Keratinocyte (primary cell): Measurements from ENCODE around the gene ZNF860. TPM values are rescaled to one million over a fixed set of nuclear protein-coding genes. Genes with fewer than 3 reads are reported as not detected.

Source experiments
- DNase-seq: peaks from one replicate; pipeline ENCODE4 v3.0.0-alpha.2; 2011; ENCODE audit warnings: low read depth, missing footprints, low spot score
- FAIRE-seq: peaks from 2 replicates; lab custom pipeline; 2011; peaks lifted over from hg19 to GRCh38; lab: Jason Lieb, UNC
- H2AFZ ChIP-seq: 2 replicates; pipeline ENCODE4 v1.6.0; 2012; ENCODE audit warnings: low read length, control low read depth, inconsistent platforms; ENCODE audit not compliant: control insufficient read depth
- H3K27ac ChIP-seq: 2 replicates; pipeline ENCODE4 v1.5.1; 2011; ENCODE audit warnings: low read length; ENCODE audit not compliant: control insufficient read depth, insufficient read depth
- H3K27me3 ChIP-seq: 3 replicates; pipeline ENCODE4 v1.6.0; 2011; ENCODE audit warnings: low read length; ENCODE audit not compliant: control insufficient read depth, insufficient read depth; ENCODE audit errors: extremely low read depth
- H3K36me3 ChIP-seq, 2 experiments: 2 replicates in 1 of 2; 3 replicates in 1 of 2; pipeline ENCODE4 v1.5.1; 2011; ENCODE audit warnings: low read length in 2 of 2, mild to moderate bottlenecking in 1 of 2; ENCODE audit not compliant: control insufficient read depth in 2 of 2, insufficient read depth in 2 of 2; ENCODE audit errors: extremely low read depth in 1 of 2
- H3K4me1 ChIP-seq: 3 replicates; pipeline ENCODE4 v1.5.1; 2011; ENCODE audit warnings: low read length; ENCODE audit not compliant: control insufficient read depth, insufficient read depth; ENCODE audit errors: extremely low read depth
- H3K4me2 ChIP-seq: 3 replicates; pipeline ENCODE4 v1.6.0; 2011; ENCODE audit warnings: low read depth, low read length; ENCODE audit not compliant: control insufficient read depth, insufficient read depth; ENCODE audit errors: extremely low read depth
- H3K4me3 ChIP-seq, 3 experiments: fragments of 200-600 bp in 1 of 3; sonication (generic) in 1 of 3; 2 replicates in 2 of 3; 3 replicates in 1 of 3; pipeline ENCODE4 v1.5.1; 2011 to 2016; ENCODE audit warnings: low read length in 3 of 3, mild to moderate bottlenecking in 3 of 3, control low read depth in 2 of 3, inconsistent platforms in 1 of 3, low read depth in 1 of 3, mixed read lengths in 1 of 3, mixed run types in 1 of 3, moderate library complexity in 1 of 3; ENCODE audit not compliant: control insufficient read depth in 2 of 3, insufficient read depth in 2 of 3; ENCODE audit errors: extremely low read depth in 1 of 3
- H3K79me2 ChIP-seq: 2 replicates; pipeline ENCODE4 v1.6.0; 2012; ENCODE audit warnings: low read length; ENCODE audit not compliant: control insufficient read depth, insufficient read depth
- H3K9ac ChIP-seq: 3 replicates; pipeline ENCODE4 v1.6.0; 2011; ENCODE audit warnings: low read length; ENCODE audit not compliant: control insufficient read depth, insufficient read depth; ENCODE audit errors: extremely low read depth
- H3K9me1 ChIP-seq: 3 replicates; pipeline ENCODE4 v1.6.0; 2011; ENCODE audit warnings: low read length; ENCODE audit not compliant: control insufficient read depth, insufficient read depth; ENCODE audit errors: extremely low read depth
- H3K9me3 ChIP-seq: 2 replicates; pipeline ENCODE4 v1.5.1; 2012; ENCODE audit warnings: low read depth, low read length; ENCODE audit not compliant: control insufficient read depth
- H4K20me1 ChIP-seq: 3 replicates; pipeline ENCODE4 v1.6.0; 2011; ENCODE audit warnings: low read length; ENCODE audit not compliant: control insufficient read depth, insufficient read depth; ENCODE audit errors: extremely low read depth
- EZH2 ChIP-seq: IDR thresholded peaks from one replicate; pipeline ENCODE4 v1.6.1; 2012; ENCODE audit warnings: inconsistent platforms, mild to moderate bottlenecking, low read length, moderate library complexity
- dilution Hi-C: fragments of 300-500 bp; cut with MboI; formaldehyde crosslinking; loops from one replicate; pipeline ENCODE4 v1.7.0; 2020; ENCODE audit warnings: low sequenced_read_pairs; ENCODE audit not compliant: extremely low pct_ligation_motif_present
- polyA plus RNA-seq, 5 experiments: library from polyadenylated mRNA; depleted of rRNA in 3 of 5; stranded (reverse) in 3 of 5; stranded (forward) in 1 of 5; unstranded in 1 of 5; fragments of >200 nt; gene quantifications; 1 replicate in 1 of 5; 2 replicates in 3 of 5; 3 replicates in 1 of 5; pipeline versions ENCODE4 v1.2.1 to v1.2.3, GENCODE V29; 2011 to 2012; ENCODE audit warnings: missing spikeins in 2 of 5, low read depth in 1 of 5, low replicate concordance in 1 of 5
- TF ChIP-seq, protein P1 (sequence below), 3 experiments: IDR thresholded peaks in 1 of 3; conservative IDR thresholded peaks in 1 of 3; optimal IDR thresholded peaks in 1 of 3; 2 replicates in 2 of 3; 3 replicates in 1 of 3; pipeline versions ENCODE3 to v1.5.1; 2011; ENCODE audit warnings: low read length in 3 of 3, mild to moderate bottlenecking in 3 of 3, moderate library complexity in 2 of 3, control low read depth in 1 of 3, inconsistent platforms in 1 of 3; ENCODE audit not compliant: insufficient read depth in 2 of 3; ENCODE audit errors: extremely low read depth in 1 of 3

ZNF860 gene
- polyA plus RNA-seq, 1 donor (not counting 4 experiments of a cell fraction or from before 2014, with no cell fraction given), result 10.3 TPM

DNA sequence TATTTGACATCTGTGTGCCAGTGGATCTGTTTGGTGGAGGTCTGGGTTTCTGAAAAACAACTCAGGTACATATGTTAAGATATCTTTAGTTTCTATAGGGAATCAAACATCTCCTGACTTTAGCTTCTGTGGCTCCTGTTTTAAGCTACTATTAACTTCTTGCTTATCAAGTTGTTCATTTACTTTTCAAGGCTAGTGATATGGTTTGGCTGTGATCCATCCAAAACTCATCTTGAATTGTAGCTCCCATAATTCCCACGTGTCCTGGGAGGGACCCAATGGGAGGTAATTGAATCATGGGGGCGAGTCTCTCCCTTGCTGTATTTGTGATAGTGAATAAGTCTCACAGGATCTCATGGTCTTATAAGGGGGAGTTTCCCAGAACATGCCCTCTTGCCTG lies 41.4 kb downstream of the ZNF860 start:
- Histone ChIP-seq H3K79me2 (no peaks in the 10 kb centered on the region), H3K27me3 (no peaks in the 10 kb centered on the region), H3K4me1 (no peaks in the 10 kb centered on the region), H3K36me3 (no peaks in the 10 kb centered on the region), H4K20me1 (no peaks in the 10 kb centered on the region), H3K4me2 (no peak overlapping the region), H3K9ac (no peak overlapping the region), H3K9me3 (no peaks in the 10 kb centered on the region), H2AFZ (no peak overlapping the region), H3K4me3 (no peak overlapping the region), H3K9me1 (no peaks in the 10 kb centered on the region), H3K27ac (no peak overlapping the region)
- DNase-seq (no peak), FAIRE-seq (no peak)
- no peak for TF ChIP-seq EZH2
- TF ChIP-seq, protein P1, sequence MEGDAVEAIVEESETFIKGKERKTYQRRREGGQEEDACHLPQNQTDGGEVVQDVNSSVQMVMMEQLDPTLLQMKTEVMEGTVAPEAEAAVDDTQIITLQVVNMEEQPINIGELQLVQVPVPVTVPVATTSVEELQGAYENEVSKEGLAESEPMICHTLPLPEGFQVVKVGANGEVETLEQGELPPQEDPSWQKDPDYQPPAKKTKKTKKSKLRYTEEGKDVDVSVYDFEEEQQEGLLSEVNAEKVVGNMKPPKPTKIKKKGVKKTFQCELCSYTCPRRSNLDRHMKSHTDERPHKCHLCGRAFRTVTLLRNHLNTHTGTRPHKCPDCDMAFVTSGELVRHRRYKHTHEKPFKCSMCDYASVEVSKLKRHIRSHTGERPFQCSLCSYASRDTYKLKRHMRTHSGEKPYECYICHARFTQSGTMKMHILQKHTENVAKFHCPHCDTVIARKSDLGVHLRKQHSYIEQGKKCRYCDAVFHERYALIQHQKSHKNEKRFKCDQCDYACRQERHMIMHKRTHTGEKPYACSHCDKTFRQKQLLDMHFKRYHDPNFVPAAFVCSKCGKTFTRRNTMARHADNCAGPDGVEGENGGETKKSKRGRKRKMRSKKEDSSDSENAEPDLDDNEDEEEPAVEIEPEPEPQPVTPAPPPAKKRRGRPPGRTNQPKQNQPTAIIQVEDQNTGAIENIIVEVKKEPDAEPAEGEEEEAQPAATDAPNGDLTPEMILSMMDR (optimal IDR thresholded peaks at IDR 0.05 in 1 of 3, IDR thresholded peaks at IDR 0.05 in 1 of 3, conservative IDR thresholded peaks at IDR 0.05 in 1 of 3; ENCODE audit: extremely low read depth in 1 of 3, insufficient read depth in 2 of 3, low read length in 3 of 3), result no peak
- dilution Hi-C loops, result loop anchor here (25.0 kb wide), 1 partner anchor 114 kb away; no protein-coding TSS in a partner anchor

- Histone ChIP-seq H3K9me3 (no peaks in the 10 kb centered on the region), H2AFZ (no peak overlapping the region), H3K79me2 (no peaks in the 10 kb centered on the region), H3K4me1 (no peaks in the 10 kb centered on the region), H3K36me3 (no peaks in the 10 kb centered on the region), H3K4me3 (no peak overlapping the region), H4K20me1 (no peaks in the 10 kb centered on the region), H3K9ac (no peak overlapping the region), H3K27me3 (no peaks in the 10 kb centered on the region), H3K27ac (no peak overlapping the region), H3K4me2 (no peak overlapping the region), H3K9me1 (no peaks in the 10 kb centered on the region)
- no peak for DNase-seq
- FAIRE-seq, result no peak
- TF ChIP-seq, protein P1 (optimal IDR thresholded peaks at IDR 0.05 in 1 of 3, IDR thresholded peaks at IDR 0.05 in 1 of 3, conservative IDR thresholded peaks at IDR 0.05 in 1 of 3; ENCODE audit: extremely low read depth in 1 of 3, insufficient read depth in 2 of 3, low read length in 3 of 3), result no peak
- no peak for TF ChIP-seq EZH2
- dilution Hi-C loops, result no loop called here
These were observed 45.0 kb downstream of the ZNF860 start for GRCh38 chr3:32026593-32026992.
